Measurements from ENCODE around the gene SEMA3B. TPM values are rescaled to one million over a fixed set of nuclear protein-coding genes. Genes with fewer than 3 reads are reported as not detected.
A peak's percentile ranks its signal among the peaks of the same experiment; 100 is the strongest.
"Not testable (repeated sequence)": the region's sequence is repeated elsewhere in the genome, so short reads cannot be mapped to it uniquely, and the experiment has no call there.

SEMA3B gene
- total RNA-seq, 2 donors from 2014 or later = 1.2 to 2.3 TPM

DNA sequence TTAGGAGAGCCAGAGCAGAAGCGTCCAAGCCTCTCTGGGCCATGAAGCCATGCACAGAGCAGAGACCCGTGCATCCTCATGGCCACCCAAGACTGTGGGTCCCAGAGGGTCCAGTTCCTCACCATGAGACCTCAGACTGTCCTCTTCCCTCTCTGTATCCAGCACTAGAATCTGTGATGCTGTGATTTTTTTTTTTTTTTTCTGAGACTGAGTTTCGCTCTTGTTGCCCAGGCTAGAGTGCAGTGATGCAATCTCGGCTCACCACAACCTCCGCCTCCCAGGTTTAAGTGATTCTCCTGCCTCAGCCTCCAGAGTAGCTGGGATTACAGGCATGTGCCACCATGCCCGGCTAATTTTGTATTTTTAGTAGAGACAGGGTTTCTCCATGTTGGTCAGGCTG is 24.1 kb upstream of the SEMA3B start:
- H3K4me1 Mint-ChIP-seq = peaks cover 48% of the 10 kb centered on the region
- not testable (repeated sequence) for H3K27me3 Mint-ChIP-seq

GRCh38 chr3:50245251-50245745 is 23.6 kb upstream of the SEMA3B start:
- Mint-ChIP-seq H3K4me3 (peak overlapping the region; percentile 99), H3K4me1 (peaks cover 48% of the 10 kb centered on the region), H3K9me3 (no peaks in the 10 kb centered on the region), H3K36me3 (ENCODE audit: low read depth) (peaks cover 48% of the 10 kb centered on the region), H3K27me3 (no peaks in the 10 kb centered on the region), H3K27ac (peak overlapping the region; percentile 99)
- ATAC-seq (replicated peaks) = no peak

More for the DNA sequence above, 24.1 kb upstream of the SEMA3B start:
- Mint-ChIP-seq H3K4me3 (peak overlapping the region; percentile 99), H3K36me3 (ENCODE audit: low read depth) (peaks cover 49% of the 10 kb centered on the region), H3K27ac (peak overlapping the region; percentile 99)
- ATAC-seq (replicated peaks); H3K9me3 Mint-ChIP-seq: not testable (repeated sequence)

DNA sequence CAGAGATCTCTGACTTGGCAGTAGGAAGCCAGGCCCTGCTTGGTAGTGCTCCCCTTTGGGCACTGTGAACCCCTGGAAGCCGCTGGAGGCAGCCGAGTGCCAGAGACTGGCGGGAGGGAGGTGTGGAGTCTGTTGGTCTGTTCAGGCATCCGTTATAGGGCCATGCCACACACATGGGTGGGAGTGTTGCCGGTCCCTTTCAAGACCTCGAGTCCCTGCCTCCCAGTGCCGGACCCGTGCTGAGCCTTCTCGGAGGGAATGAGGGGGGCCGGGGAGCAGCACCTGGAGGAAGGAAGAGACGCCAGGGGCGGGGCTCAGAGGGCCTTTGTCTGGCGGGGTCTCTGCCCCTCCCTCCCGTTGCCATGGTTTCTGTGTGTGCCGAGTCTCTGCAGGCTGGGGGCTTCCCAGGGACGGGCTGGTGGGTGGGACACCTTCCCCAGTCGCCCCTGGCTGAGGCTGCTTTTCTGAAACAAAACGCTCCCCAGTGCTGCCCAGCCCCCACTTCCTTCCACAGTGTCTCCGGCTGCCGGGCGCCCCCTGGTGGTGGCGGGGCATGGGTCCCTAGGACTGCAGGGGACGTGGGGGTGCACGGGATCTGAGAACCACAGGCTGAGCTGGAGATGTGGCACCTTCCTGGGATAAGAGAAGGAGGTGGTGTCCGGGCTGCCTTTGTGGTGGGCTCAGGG is 23.0 kb upstream of the SEMA3B start:
- Mint-ChIP-seq H3K4me1 (peaks cover 52% of the 10 kb centered on the region), H3K9me3 (no peaks in the 10 kb centered on the region), H3K4me3 (peak overlapping the region; percentile 99), H3K27ac (peak overlapping the region; percentile 99), H3K27me3 (no peaks in the 10 kb centered on the region), H3K36me3 (ENCODE audit: low read depth) (peaks cover 48% of the 10 kb centered on the region)
- peak; percentile 76 for ATAC-seq (replicated peaks)

DNA sequence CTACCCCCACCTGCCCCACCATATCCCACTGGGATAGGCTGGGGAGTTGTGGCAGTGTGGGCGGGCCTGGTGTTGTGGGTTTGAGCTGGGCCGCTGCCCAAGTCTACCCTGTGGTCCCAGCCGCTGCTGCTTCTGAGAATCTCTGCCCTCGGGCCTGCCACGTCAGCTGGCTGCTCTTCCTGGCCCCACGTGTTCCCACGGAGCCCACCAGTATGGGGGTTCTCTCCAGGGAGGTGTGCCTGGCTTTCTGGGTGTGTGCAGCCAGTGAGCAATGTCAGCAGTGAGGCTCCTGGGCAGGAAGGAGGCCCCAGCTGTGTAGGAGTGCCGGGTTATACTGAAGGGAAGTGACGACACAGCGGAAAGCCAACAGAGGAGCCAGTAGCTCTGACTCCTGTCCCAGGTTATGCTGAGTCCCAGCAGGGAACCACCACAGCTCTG is 22.4 kb upstream of the SEMA3B start:
- peak overlapping the region; percentile 99 for H3K27ac Mint-ChIP-seq
- peak overlapping the region; percentile 99 for H3K4me3 Mint-ChIP-seq
- H3K36me3 Mint-ChIP-seq (ENCODE audit: low read depth) = peaks cover 49% of the 10 kb centered on the region
- H3K27me3 Mint-ChIP-seq = no peaks in the 10 kb centered on the region
- ATAC-seq (replicated peaks) = peak; percentile 80
- H3K9me3 Mint-ChIP-seq = no peaks in the 10 kb centered on the region
- peaks cover 52% of the 10 kb centered on the region for H3K4me1 Mint-ChIP-seq

DNA sequence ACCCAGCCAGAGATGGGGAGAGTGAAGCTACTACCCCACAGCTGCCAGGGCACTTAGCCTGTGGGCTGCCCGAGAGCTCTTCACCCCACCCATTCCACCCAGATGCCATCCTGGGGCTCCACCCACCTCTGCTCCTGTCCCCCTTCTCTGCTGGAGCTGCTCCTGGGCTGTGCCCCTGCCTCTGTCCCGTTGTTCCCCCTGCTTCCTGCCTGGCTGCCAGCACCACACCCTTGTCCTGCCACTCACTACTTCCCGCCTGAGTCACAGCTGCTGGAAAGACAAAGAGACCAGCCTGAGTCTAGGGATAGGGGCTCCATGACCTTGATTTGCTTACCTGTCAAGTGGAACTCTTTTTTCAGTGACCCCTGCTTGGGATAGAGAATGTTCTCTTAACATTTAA is 20.6 kb upstream of the SEMA3B start:
- Mint-ChIP-seq H3K4me1 (peaks cover 38% of the 10 kb centered on the region), H3K36me3 (ENCODE audit: low read depth) (peaks cover 56% of the 10 kb centered on the region), H3K27ac (peak overlapping the region; percentile 81), H3K9me3 (no peaks in the 10 kb centered on the region), H3K4me3 (peak overlapping the region; percentile 34), H3K27me3 (no peaks in the 10 kb centered on the region)
- no peak for ATAC-seq (replicated peaks)

DNA sequence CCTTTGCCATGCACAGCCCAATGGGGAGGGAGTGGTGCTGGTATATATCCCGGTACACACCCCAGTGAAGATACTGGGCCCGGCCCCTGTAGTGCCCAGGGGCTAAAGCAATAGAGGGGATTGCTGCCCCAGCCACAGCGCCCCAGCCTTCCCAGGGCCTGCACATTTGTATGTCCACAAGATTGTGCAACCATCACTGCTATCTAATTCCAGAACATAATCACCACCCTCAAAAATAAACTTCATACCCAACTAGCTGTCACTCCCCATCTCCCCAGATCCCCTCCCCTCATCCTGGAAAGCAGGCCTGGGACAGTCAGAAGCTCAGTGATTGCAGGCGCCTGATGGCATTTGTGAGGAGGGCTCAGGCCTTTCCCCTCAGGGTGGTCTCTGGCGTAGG is 19.5 kb upstream of the SEMA3B start:
- peaks cover 30% of the 10 kb centered on the region for H3K4me1 Mint-ChIP-seq
- peak overlapping the region; percentile 59 for H3K27ac Mint-ChIP-seq
- ATAC-seq (replicated peaks) = no peak
- peaks cover 56% of the 10 kb centered on the region for H3K36me3 Mint-ChIP-seq (ENCODE audit: low read depth)
- H3K27me3 Mint-ChIP-seq = no peaks in the 10 kb centered on the region
- no peaks in the 10 kb centered on the region for H3K9me3 Mint-ChIP-seq
- no peak overlapping the region for H3K4me3 Mint-ChIP-seq

DNA sequence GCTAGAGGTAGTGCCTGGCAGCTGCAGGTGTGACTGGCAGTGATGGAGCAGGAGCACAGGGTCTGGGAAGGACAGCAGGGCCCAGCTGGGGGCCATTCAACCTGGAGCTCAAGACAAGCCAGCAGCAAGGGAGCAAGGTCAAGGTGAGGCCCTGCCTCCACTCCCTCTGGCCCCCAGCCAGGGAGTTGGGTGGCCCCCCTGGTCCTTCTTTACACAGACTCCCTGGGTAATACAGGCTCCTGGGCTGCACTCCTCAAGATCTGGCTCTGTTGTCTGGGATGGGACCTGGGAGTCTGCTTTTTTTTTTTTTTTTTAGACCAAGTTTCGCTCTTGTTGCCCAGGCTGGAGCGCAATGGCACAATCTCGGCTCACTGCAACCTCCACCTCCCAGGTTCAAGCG is 18.4 kb upstream of the SEMA3B start:
- Mint-ChIP-seq H3K27ac (peak overlapping the region; percentile 80), H3K36me3 (ENCODE audit: low read depth) (peaks cover 65% of the 10 kb centered on the region), H3K4me3 (peak overlapping the region; percentile 65), H3K9me3 (no peaks in the 10 kb centered on the region), H3K4me1 (peaks cover 30% of the 10 kb centered on the region), H3K27me3 (no peaks in the 10 kb centered on the region)
- ATAC-seq (replicated peaks) = no peak

DNA sequence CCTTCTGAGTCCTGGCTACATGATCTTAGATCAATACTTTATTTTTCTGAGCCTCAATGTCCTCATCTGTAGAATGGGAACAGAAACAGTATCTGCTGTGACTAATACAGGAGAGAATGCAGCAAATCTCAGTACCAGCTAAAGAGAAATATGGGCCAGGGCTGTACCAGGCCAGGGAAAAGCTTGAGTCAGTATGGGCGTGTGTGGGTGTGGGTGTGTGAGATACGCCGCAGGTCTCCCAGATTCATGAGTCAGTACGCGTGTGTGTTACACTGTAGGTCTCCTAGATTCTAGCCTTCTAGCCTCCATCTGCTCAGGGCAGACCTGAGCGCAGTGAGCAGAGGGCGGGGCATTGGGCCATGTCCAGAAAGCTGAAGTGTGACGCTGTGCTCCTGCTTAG is 17.7 kb upstream of the SEMA3B start:
- Mint-ChIP-seq H3K4me3 (peak overlapping the region; percentile 65), H3K27me3 (no peaks in the 10 kb centered on the region), H3K4me1 (peaks cover 30% of the 10 kb centered on the region), H3K27ac (peak overlapping the region; percentile 80), H3K9me3 (no peaks in the 10 kb centered on the region), H3K36me3 (ENCODE audit: low read depth) (peaks cover 72% of the 10 kb centered on the region)
- peak; percentile 74 for ATAC-seq (replicated peaks)

DNA sequence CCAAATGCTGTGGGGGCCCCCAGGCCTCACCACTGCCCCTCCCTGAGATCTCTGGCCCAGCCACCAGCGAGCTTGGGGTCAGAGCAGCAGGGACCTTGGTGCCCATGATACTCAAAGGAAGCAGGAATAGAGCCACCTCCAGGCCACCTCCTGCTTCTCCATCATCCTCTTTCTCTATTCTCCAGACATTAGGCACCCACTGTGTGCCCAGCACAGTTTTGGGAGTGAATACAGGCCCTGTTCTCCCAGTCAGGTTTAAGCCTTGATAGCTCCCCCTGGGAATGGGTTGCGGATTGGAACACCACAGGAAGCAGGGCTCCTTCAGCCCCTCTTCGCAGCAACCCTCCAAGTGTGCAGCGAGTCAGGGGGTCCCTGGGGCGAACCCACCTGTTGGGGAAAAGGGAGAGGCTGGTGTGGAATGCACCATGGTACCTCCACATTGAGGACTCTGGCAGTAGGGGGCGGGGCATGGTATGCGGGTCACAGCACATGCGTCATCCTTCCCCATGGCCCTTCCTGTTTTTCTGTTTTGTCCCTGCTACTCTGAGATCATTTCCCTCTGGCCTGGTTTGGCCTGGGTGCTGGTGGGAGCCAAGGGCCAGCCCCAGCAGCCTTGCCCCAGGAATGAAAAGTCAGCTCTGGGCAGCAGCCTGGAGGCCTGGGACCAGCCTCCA is 14.2 kb upstream of the SEMA3B start:
- H3K4me1 Mint-ChIP-seq = peaks cover 14% of the 10 kb centered on the region
- no peaks in the 10 kb centered on the region for H3K9me3 Mint-ChIP-seq
- no peak for ATAC-seq (replicated peaks)
- H3K36me3 Mint-ChIP-seq (ENCODE audit: low read depth) = peaks cover 91% of the 10 kb centered on the region
- H3K27ac Mint-ChIP-seq = peak overlapping the region; percentile 76
- no peak overlapping the region for H3K4me3 Mint-ChIP-seq
- H3K27me3 Mint-ChIP-seq = no peaks in the 10 kb centered on the region

DNA sequence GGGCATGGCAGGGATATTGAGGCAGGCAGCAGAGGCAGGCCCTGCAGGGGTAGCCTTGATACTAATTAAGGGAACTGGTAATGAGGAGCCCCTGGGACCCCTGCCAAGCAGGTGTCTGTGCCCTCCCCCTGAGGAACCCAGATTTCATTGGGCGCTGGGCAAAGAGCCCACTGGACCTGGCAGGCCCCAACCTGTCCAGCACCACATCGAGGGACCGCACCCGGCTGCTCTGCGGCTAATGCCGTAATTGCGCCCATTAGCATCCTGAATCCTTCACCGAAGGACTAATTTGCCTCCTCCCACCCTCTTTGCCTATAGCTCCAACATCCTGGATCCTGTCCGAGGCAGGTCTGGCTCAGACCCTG is 13.7 kb upstream of the SEMA3B start:
- peaks cover 90% of the 10 kb centered on the region for H3K36me3 Mint-ChIP-seq (ENCODE audit: low read depth)

GRCh38 chr3:50256978-50257890 is 11.7 kb upstream of the SEMA3B start:
- H3K27ac Mint-ChIP-seq = peak overlapping the region; percentile 67
- no peaks in the 10 kb centered on the region for H3K9me3 Mint-ChIP-seq
- no peak for ATAC-seq (replicated peaks)
- H3K36me3 Mint-ChIP-seq (ENCODE audit: low read depth) = peaks cover 75% of the 10 kb centered on the region
- H3K4me3 Mint-ChIP-seq = no peak overlapping the region
- no peaks in the 10 kb centered on the region for H3K4me1 Mint-ChIP-seq
- H3K27me3 Mint-ChIP-seq = no peaks in the 10 kb centered on the region

More for the DNA sequence above, 13.7 kb upstream of the SEMA3B start:
- H3K27ac Mint-ChIP-seq = peak overlapping the region; percentile 76
- H3K27me3 Mint-ChIP-seq = no peaks in the 10 kb centered on the region
- ATAC-seq (replicated peaks) = no peak
- no peaks in the 10 kb centered on the region for H3K9me3 Mint-ChIP-seq
- H3K4me3 Mint-ChIP-seq = no peak overlapping the region
- peaks cover 11% of the 10 kb centered on the region for H3K4me1 Mint-ChIP-seq

DNA sequence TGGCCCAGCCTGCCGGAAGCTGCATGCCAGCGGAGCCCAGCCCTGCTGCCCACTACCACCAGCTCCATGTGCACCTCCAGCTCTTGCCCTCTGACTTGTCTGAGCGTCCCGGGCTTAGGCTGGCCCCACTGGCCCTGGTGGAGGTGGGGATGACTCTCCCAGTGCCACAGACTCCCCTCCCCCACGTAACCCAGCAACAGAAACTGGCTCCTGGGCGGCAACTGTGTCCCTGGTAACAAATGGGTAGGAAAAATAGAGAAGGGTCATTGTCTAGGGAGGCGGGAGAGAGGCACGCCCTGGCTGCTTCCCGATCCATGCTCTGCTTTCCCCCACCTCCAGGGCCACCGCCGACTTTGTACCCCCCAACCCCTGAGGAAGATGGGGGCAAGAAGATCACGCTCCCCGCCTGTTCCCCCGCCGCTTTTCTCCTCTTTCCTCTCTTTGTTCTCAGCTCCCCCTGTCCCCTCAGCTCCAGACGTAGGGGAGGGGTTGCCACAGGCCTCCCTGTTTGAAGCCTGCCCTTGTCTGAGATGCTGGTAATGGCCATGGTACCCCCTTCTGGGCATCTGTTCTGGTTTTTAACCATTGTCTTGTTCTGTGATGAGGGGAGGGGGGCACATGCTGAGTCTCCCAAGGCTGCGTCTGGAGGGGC is 10.8 kb upstream of the SEMA3B start:
- ATAC-seq (replicated peaks) = no peak
- peaks cover 68% of the 10 kb centered on the region for H3K36me3 Mint-ChIP-seq (ENCODE audit: low read depth)
- H3K27ac Mint-ChIP-seq = peak overlapping the region; percentile 56
- no peaks in the 10 kb centered on the region for H3K27me3 Mint-ChIP-seq
- no peaks in the 10 kb centered on the region for H3K9me3 Mint-ChIP-seq
- no peak overlapping the region for H3K4me3 Mint-ChIP-seq
- H3K4me1 Mint-ChIP-seq = no peaks in the 10 kb centered on the region

- Mint-ChIP-seq H3K27ac (peak overlapping the region; percentile 56), H3K9me3 (no peaks in the 10 kb centered on the region), H3K4me1 (no peaks in the 10 kb centered on the region), H3K36me3 (ENCODE audit: low read depth) (peaks cover 60% of the 10 kb centered on the region), H3K27me3 (no peaks in the 10 kb centered on the region), H3K4me3 (peak overlapping the region; percentile 68)
- ATAC-seq (replicated peaks) = no peak
Measured at GRCh38 chr3:50258979-50259378, 10.0 kb upstream of the SEMA3B start.
